PFSK-1 (cell line): ENCODE data around the gene B3GAT1.

Experiments used
- POLR2AphosphoS5 ChIP-seq: IDR thresholded peaks from 2 replicates; pipeline ENCODE4 v1.6.1; 2012; ENCODE audit warnings: low read depth, mild to moderate bottlenecking, control low read depth, low read length, moderate library complexity
- REST ChIP-seq, 2 experiments: IDR thresholded peaks; 2 replicates each; pipeline versions ENCODE4 v1.6.1 to v1.8.0; 2011 to 2012; ENCODE audit warnings: low read depth in 2 of 2, low read length in 2 of 2, control low read depth in 1 of 2, inconsistent platforms in 1 of 2, mild to moderate bottlenecking in 1 of 2, moderate library complexity in 1 of 2; ENCODE audit not compliant: insufficient read depth in 1 of 2

GRCh38 chr11:134349109-134349801 is 62.8 kb downstream of the B3GAT1 start:
- TF ChIP-seq POLR2AphosphoS5 = no peak
- no peak for TF ChIP-seq REST (IDR thresholded peaks at IDR 0.05; ENCODE audit: insufficient read depth in 1 of 2, low read depth in 2 of 2, low read length in 2 of 2)
